HEK293 (cell line): ENCODE data around the gene SIK2.

ENCODE experiments used
- CTCF ChIA-PET: fragments of 350-600 bp; formaldehyde crosslinking; extraction: SDS; loops from one replicate; lab custom pipeline; 2021; ENCODE audit warnings: antibody characterized with exemption; lab: Yijun Ruan, JAX
- POLR2A ChIA-PET: fragments of 300-600 bp; formaldehyde crosslinking; extraction: SDS; loops from one replicate; lab custom pipeline; 2020; ENCODE audit warnings: antibody characterized with exemption, inconsistent platforms; lab: Yijun Ruan, JAX
- H3K27ac ChIP-seq: fragments of 200-500 bp; sonication (Bioruptor generic); 2 replicates; pipeline ENCODE4 v1.5.1; 2014; ENCODE audit warnings: low read depth, low read length, control low read depth, inconsistent platforms; ENCODE audit errors: extremely low read depth
- H3K36me3 ChIP-seq, 2 experiments: fragments of 200-500 bp in 1 of 2; sonication (Bioruptor generic) in 1 of 2; 1 replicate in 1 of 2; 2 replicates in 1 of 2; pipeline ENCODE4 v1.5.1; 2014 to 2017; ENCODE audit warnings: inconsistent platforms in 2 of 2, low read length in 2 of 2; ENCODE audit not compliant: control insufficient read depth in 2 of 2, insufficient read depth in 1 of 2
- H3K4me1 ChIP-seq: fragments of 200-500 bp; sonication (Bioruptor generic); 2 replicates; pipeline ENCODE4 v1.5.1; 2014; ENCODE audit warnings: mild to moderate bottlenecking, low read length, inconsistent platforms; ENCODE audit not compliant: control insufficient read depth, insufficient read depth
- H3K4me3 ChIP-seq: 2 replicates; pipeline ENCODE4 v1.5.1; 2011; ENCODE audit warnings: low read depth, mild to moderate bottlenecking, control low read depth, low read length, moderate library complexity
- H3K9me3 ChIP-seq: fragments of 200-500 bp; sonication (Bioruptor generic); 2 replicates; pipeline ENCODE4 v1.5.1; 2014; ENCODE audit warnings: low read depth, low read length, inconsistent platforms; ENCODE audit not compliant: control insufficient read depth, insufficient read depth
- FEZF1 ChIP-seq: fragments of 450-650 bp; formaldehyde crosslinking; IDR thresholded peaks from 2 replicates; pipeline ENCODE4 v1.5.1; 2016; ENCODE audit warnings: missing biosample characterization, missing genetic modification characterization
- HOXA7 ChIP-seq: sonication (generic); formaldehyde crosslinking; IDR thresholded peaks from 2 replicates; pipeline ENCODE4 v1.8.1; 2022; ENCODE audit warnings: missing genetic modification reagents, borderline replicate concordance
- PRDM10 ChIP-seq: fragments of 450-650 bp; formaldehyde crosslinking; IDR thresholded peaks from 2 replicates; pipeline ENCODE4 v1.5.1; 2016; ENCODE audit warnings: missing biosample characterization, missing genetic modification characterization
- SCRT1 ChIP-seq: fragments of 450-650 bp; formaldehyde crosslinking; IDR thresholded peaks from 2 replicates; pipeline ENCODE4 v1.5.1; 2016; ENCODE audit warnings: missing biosample characterization, missing genetic modification characterization, borderline replicate concordance
- WT1 ChIP-seq: fragments of 450-650 bp; formaldehyde crosslinking; IDR thresholded peaks from 2 replicates; pipeline ENCODE4 v1.5.1; 2016; ENCODE audit warnings: missing biosample characterization, missing genetic modification characterization
- ZBTB17 ChIP-seq: fragments of 450-650 bp; formaldehyde crosslinking; IDR thresholded peaks from 2 replicates; pipeline ENCODE4 v1.5.1; 2016; ENCODE audit warnings: missing biosample characterization, missing genetic modification characterization
- ZNF114 ChIP-seq: fragments of 450-650 bp; formaldehyde crosslinking; IDR thresholded peaks from 2 replicates; pipeline ENCODE4 v1.5.0; 2017; ENCODE audit warnings: missing biosample characterization, missing genetic modification characterization
- ZNF138 ChIP-seq: fragments of 450-650 bp; formaldehyde crosslinking; IDR thresholded peaks from 2 replicates; pipeline ENCODE4 v1.5.1; 2016; ENCODE audit warnings: missing biosample characterization, missing genetic modification characterization, borderline replicate concordance
- ZNF280D ChIP-seq: fragments of 450-650 bp; formaldehyde crosslinking; IDR thresholded peaks from 2 replicates; pipeline ENCODE4 v1.5.1; 2016; ENCODE audit warnings: missing biosample characterization, missing genetic modification characterization
- ZNF292 ChIP-seq: fragments of 450-650 bp; formaldehyde crosslinking; IDR thresholded peaks from 2 replicates; pipeline ENCODE4 v1.5.1; 2016; ENCODE audit warnings: low read depth, missing biosample characterization, missing genetic modification characterization, borderline replicate concordance
- ZNF514 ChIP-seq: fragments of 450-650 bp; formaldehyde crosslinking; IDR thresholded peaks from 2 replicates; pipeline ENCODE4 v1.5.1; 2016; ENCODE audit warnings: missing biosample characterization, missing genetic modification characterization
- ZNF549 ChIP-seq: fragments of 450-650 bp; IDR thresholded peaks from 2 replicates; pipeline ENCODE4 v1.5.1; 2018; ENCODE audit warnings: missing biosample characterization, missing genetic modification characterization, mild to moderate bottlenecking, inconsistent platforms, moderate library complexity
- ZNF596 ChIP-seq: fragments of 450-650 bp; IDR thresholded peaks from 2 replicates; pipeline ENCODE4 v1.5.0; 2018; ENCODE audit warnings: missing biosample characterization, mild to moderate bottlenecking, missing genetic modification characterization, moderate library complexity
- ZNF677 ChIP-seq: fragments of 450-650 bp; IDR thresholded peaks from 2 replicates; pipeline ENCODE4 v1.5.0; 2018; ENCODE audit warnings: missing biosample characterization, mild to moderate bottlenecking, missing genetic modification characterization, moderate library complexity
- ZSCAN30 ChIP-seq: fragments of 450-650 bp; IDR thresholded peaks from 2 replicates; pipeline ENCODE4 v1.5.1; 2018; ENCODE audit warnings: missing biosample characterization, mild to moderate bottlenecking, missing genetic modification characterization, moderate library complexity
- TF ChIP-seq, protein P1 (sequence below): fragments of 450-650 bp; formaldehyde crosslinking; IDR thresholded peaks from 2 replicates; pipeline ENCODE4 v1.5.1; 2016; ENCODE audit warnings: missing biosample characterization, missing genetic modification characterization, borderline replicate concordance
- TF ChIP-seq, protein P2 (sequence below): fragments of 450-650 bp; formaldehyde crosslinking; conservative IDR thresholded peaks from 2 replicates; pipeline ENCODE4 v1.5.1; 2016; ENCODE audit warnings: low read depth, missing biosample characterization, missing genetic modification characterization

SIK2 gene

DNA sequence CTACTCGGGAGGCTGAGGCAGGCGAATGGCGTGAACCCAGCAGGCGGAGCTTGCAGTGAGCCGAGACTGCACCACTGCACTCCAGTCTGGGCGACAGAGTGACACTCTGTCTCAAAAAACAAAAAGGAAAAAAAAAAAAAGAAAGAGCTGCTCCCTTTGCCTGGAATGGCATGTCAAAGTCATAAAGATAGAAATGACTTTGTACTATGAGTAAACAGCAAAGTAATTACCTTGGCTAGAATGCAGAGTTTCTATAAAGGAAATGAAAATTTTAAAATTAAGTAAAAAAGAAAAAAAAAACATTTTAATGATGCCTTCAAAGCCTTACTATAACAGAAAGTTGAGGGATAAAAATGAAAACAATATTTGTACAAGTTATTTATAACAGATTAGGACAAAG is 153.8 kb downstream of the SIK2 start (continued):
- TF ChIP-seq, protein P1, sequence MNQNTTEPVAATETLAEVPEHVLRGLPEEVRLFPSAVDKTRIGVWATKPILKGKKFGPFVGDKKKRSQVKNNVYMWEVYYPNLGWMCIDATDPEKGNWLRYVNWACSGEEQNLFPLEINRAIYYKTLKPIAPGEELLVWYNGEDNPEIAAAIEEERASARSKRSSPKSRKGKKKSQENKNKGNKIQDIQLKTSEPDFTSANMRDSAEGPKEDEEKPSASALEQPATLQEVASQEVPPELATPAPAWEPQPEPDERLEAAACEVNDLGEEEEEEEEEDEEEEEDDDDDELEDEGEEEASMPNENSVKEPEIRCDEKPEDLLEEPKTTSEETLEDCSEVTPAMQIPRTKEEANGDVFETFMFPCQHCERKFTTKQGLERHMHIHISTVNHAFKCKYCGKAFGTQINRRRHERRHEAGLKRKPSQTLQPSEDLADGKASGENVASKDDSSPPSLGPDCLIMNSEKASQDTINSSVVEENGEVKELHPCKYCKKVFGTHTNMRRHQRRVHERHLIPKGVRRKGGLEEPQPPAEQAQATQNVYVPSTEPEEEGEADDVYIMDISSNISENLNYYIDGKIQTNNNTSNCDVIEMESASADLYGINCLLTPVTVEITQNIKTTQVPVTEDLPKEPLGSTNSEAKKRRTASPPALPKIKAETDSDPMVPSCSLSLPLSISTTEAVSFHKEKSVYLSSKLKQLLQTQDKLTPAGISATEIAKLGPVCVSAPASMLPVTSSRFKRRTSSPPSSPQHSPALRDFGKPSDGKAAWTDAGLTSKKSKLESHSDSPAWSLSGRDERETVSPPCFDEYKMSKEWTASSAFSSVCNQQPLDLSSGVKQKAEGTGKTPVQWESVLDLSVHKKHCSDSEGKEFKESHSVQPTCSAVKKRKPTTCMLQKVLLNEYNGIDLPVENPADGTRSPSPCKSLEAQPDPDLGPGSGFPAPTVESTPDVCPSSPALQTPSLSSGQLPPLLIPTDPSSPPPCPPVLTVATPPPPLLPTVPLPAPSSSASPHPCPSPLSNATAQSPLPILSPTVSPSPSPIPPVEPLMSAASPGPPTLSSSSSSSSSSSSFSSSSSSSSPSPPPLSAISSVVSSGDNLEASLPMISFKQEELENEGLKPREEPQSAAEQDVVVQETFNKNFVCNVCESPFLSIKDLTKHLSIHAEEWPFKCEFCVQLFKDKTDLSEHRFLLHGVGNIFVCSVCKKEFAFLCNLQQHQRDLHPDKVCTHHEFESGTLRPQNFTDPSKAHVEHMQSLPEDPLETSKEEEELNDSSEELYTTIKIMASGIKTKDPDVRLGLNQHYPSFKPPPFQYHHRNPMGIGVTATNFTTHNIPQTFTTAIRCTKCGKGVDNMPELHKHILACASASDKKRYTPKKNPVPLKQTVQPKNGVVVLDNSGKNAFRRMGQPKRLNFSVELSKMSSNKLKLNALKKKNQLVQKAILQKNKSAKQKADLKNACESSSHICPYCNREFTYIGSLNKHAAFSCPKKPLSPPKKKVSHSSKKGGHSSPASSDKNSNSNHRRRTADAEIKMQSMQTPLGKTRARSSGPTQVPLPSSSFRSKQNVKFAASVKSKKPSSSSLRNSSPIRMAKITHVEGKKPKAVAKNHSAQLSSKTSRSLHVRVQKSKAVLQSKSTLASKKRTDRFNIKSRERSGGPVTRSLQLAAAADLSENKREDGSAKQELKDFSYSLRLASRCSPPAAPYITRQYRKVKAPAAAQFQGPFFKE (tag by site-specific recombination), result no peak
- no peak for TF ChIP-seq SCRT1 (tag by site-specific recombination)
- TF ChIP-seq FEZF1 (tag by site-specific recombination), result no peak
- TF ChIP-seq PRDM10 (tag by site-specific recombination), result no peak
- no peak for TF ChIP-seq HOXA7 (CRISPR knock-in tag)
- no peak for TF ChIP-seq ZNF677 (tag by site-specific recombination)
- TF ChIP-seq ZNF280D, result no peak

- peaks cover 11 to 92% of the 10 kb centered on the region in 2 experiments for H3K36me3 ChIP-seq
- no peak overlapping the region for H3K4me3 ChIP-seq
- ChIA-PET POLR2A (no interaction called here), CTCF (interaction anchor here (1.0 kb wide), 1 partner anchor 18 kb away, joined by 4 read pairs; no protein-coding TSS in a partner anchor)
- no peaks in the 10 kb centered on the region for H3K4me1 ChIP-seq
- H3K9me3 ChIP-seq, result no peaks in the 10 kb centered on the region
- H3K27ac ChIP-seq, result no peak overlapping the region
- TF ChIP-seq WT1 (tag by site-specific recombination), result no peak
- TF ChIP-seq ZNF596, result no peak
- TF ChIP-seq ZBTB17 (tag by site-specific recombination), result no peak
- TF ChIP-seq, protein P2, sequence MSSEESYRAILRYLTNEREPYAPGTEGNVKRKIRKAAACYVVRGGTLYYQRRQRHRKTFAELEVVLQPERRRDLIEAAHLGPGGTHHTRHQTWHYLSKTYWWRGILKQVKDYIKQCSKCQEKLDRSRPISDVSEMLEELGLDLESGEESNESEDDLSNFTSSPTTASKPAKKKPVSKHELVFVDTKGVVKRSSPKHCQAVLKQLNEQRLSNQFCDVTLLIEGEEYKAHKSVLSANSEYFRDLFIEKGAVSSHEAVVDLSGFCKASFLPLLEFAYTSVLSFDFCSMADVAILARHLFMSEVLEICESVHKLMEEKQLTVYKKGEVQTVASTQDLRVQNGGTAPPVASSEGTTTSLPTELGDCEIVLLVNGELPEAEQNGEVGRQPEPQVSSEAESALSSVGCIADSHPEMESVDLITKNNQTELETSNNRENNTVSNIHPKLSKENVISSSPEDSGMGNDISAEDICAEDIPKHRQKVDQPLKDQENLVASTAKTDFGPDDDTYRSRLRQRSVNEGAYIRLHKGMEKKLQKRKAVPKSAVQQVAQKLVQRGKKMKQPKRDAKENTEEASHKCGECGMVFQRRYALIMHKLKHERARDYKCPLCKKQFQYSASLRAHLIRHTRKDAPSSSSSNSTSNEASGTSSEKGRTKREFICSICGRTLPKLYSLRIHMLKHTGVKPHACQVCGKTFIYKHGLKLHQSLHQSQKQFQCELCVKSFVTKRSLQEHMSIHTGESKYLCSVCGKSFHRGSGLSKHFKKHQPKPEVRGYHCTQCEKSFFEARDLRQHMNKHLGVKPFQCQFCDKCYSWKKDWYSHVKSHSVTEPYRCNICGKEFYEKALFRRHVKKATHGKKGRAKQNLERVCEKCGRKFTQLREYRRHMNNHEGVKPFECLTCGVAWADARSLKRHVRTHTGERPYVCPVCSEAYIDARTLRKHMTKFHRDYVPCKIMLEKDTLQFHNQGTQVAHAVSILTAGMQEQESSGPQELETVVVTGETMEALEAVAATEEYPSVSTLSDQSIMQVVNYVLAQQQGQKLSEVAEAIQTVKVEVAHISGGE (tag by site-specific recombination), result no peak
- no peak for TF ChIP-seq ZNF514 (tag by site-specific recombination)
- no peak for TF ChIP-seq ZSCAN30
- no peak for TF ChIP-seq ZNF114 (tag by site-specific recombination)
- no peak for TF ChIP-seq ZNF292 (tag by site-specific recombination)
- no peak for TF ChIP-seq ZNF138 (tag by site-specific recombination)
- no peak for TF ChIP-seq ZNF549 (tag by site-specific recombination)
These were observed 157.1 kb downstream of the SIK2 start for GRCh38 chr11:111759376-111759775.
